HepG2 (cell line): ENCODE measurements around the gene SLC5A4. TPM values are rescaled to one million over a fixed set of nuclear protein-coding genes. Genes with fewer than 3 reads are reported as not detected.

Experiments
- ATAC-seq: fragments of 200-7000 bp; cut with Tn5 transposase; 3 replicates; pipeline ENCODE4 v1.9.1; 2020; ENCODE audit warnings: mild to moderate bottlenecking, moderate library complexity
- BruUV-seq: library from RNA; stranded (reverse); fragments of 400-500 nt; replicated peaks from 2 replicates; lab custom pipeline; 2021; lab: Mats Ljungman, UMichigan
- CTCF ChIA-PET: fragments of 300-600 bp; formaldehyde crosslinking; extraction: SDS; loops from one replicate; lab custom pipeline; 2021; ENCODE audit warnings: low total read pairs, inconsistent platforms, low intra/inter-chr PET ratio; lab: Yijun Ruan, JAX
- POLR2A ChIA-PET: fragments of 350-600 bp; sonication (Branson Sonifier 250); formaldehyde crosslinking; loops from one replicate; lab custom pipeline; 2020; ENCODE audit warnings: antibody characterized with exemption, inconsistent platforms; lab: Yijun Ruan, JAX
- DNase-seq: peaks from one replicate; pipeline ENCODE4 v3.0.0-alpha.2; 2015; ENCODE audit warnings: low spot score
- FAIRE-seq: peaks from 3 replicates; lab custom pipeline; 2011; peaks lifted over from hg19 to GRCh38; lab: Jason Lieb, UNC
- H2AFZ ChIP-seq: one replicate; pipeline ENCODE4 v1.6.1; 2011; ENCODE audit warnings: low read length, inconsistent platforms
- H3K27ac ChIP-seq: fragments of 300-600 bp; 3 replicates; pipeline ENCODE4 v1.8.0; 2011; ENCODE audit warnings: mixed run types, mild to moderate bottlenecking, mixed read lengths, low read length, inconsistent platforms; ENCODE audit not compliant: insufficient read depth; ENCODE audit errors: extremely low read length
- H3K27me3 ChIP-seq, 2 experiments: fragments of 200-600 bp in 1 of 2; 2 replicates in 1 of 2; 3 replicates in 1 of 2; pipeline versions ENCODE4 v1.6.0 to v1.8.0; 2011; ENCODE audit warnings: low read length in 2 of 2, mild to moderate bottlenecking in 2 of 2, moderate library complexity in 2 of 2, inconsistent platforms in 1 of 2; ENCODE audit not compliant: insufficient read depth in 2 of 2, control insufficient read depth in 1 of 2
- H3K36me3 ChIP-seq, 2 experiments: fragments of 200-600 bp in 1 of 2; replicated peaks in 1 of 2; 2 replicates in 1 of 2; 3 replicates in 1 of 2; pipeline versions ENCODE4 v1.5.1 to v1.8.0; 2011; ENCODE audit warnings: low read length in 2 of 2, inconsistent platforms in 1 of 2; ENCODE audit not compliant: insufficient read depth in 2 of 2, control insufficient read depth in 1 of 2
- H3K4me1 ChIP-seq: 2 replicates; pipeline ENCODE4 v1.5.1; 2012; ENCODE audit warnings: low read length, inconsistent platforms; ENCODE audit not compliant: insufficient read depth
- H3K4me2 ChIP-seq: 2 replicates; pipeline ENCODE4 v1.6.0; 2011; ENCODE audit warnings: low read depth, low read length, inconsistent platforms
- H3K4me3 ChIP-seq, 3 experiments: fragments of 200-600 bp in 1 of 3; sonication (generic), shearing (Covaris generic) in 1 of 3; replicated peaks in 1 of 3; 2 replicates each; pipeline ENCODE4 v1.5.1; 2011 to 2016; ENCODE audit warnings: low read length in 3 of 3, inconsistent platforms in 2 of 3, low read depth in 2 of 3, mild to moderate bottlenecking in 2 of 3, control low read depth in 1 of 3, mixed read lengths in 1 of 3; ENCODE audit not compliant: insufficient read depth in 1 of 3
- H3K79me2 ChIP-seq: one replicate; pipeline ENCODE4 v1.6.1; 2011; ENCODE audit warnings: low read length, inconsistent platforms; ENCODE audit not compliant: insufficient read depth
- H3K9ac ChIP-seq: 2 replicates; pipeline ENCODE4 v1.6.0; 2011; ENCODE audit warnings: mild to moderate bottlenecking, low read depth, low read length, inconsistent platforms; ENCODE audit not compliant: insufficient read depth
- H3K9me3 ChIP-seq: 2 replicates; pipeline ENCODE4 v1.5.1; 2012; ENCODE audit warnings: mild to moderate bottlenecking, low read length
- H4K20me1 ChIP-seq: 2 replicates; pipeline ENCODE4 v1.6.0; 2011; ENCODE audit warnings: inconsistent platforms, mild to moderate bottlenecking, low read length, moderate library complexity; ENCODE audit not compliant: insufficient read depth
- CAMTA2 ChIP-seq: sonication (generic); formaldehyde crosslinking; IDR thresholded peaks from 2 replicates; pipeline ENCODE4 v1.4.0; 2020; ENCODE audit warnings: mild to moderate bottlenecking, missing genetic modification reagents, borderline replicate concordance
- CBX5 ChIP-seq: sonication (generic); formaldehyde crosslinking; IDR thresholded peaks from 2 replicates; pipeline ENCODE4 v1.4.0; 2020; ENCODE audit warnings: missing genetic modification reagents, borderline replicate concordance
- FOXA1 ChIP-seq, 2 experiments: fragments of 450-650 bp in 1 of 2; sonication (generic) in 1 of 2; formaldehyde crosslinking in 1 of 2; IDR thresholded peaks; 2 replicates each; pipeline versions ENCODE4 v1.4.0 to v1.6.1; 2016 to 2020; ENCODE audit warnings: missing genetic modification reagents in 1 of 2
- JUND ChIP-seq: sonication (generic); formaldehyde crosslinking; IDR thresholded peaks from 2 replicates; pipeline ENCODE4 v1.8.0; 2022; ENCODE audit warnings: mild to moderate bottlenecking, missing genetic modification reagents
- MAF1 ChIP-seq: sonication (generic); formaldehyde crosslinking; IDR thresholded peaks from 2 replicates; pipeline ENCODE4 v1.5.0; 2020; ENCODE audit warnings: missing genetic modification reagents, borderline replicate concordance
- MTA3 ChIP-seq: sonication (generic); formaldehyde crosslinking; IDR thresholded peaks from 2 replicates; pipeline ENCODE4 v1.4.0; 2020; ENCODE audit warnings: missing genetic modification reagents
- NR1H2 ChIP-seq: sonication (generic); formaldehyde crosslinking; IDR thresholded peaks from 2 replicates; pipeline ENCODE4 v1.8.1; 2022; ENCODE audit warnings: low read depth, missing genetic modification reagents, borderline replicate concordance
- PAX8 ChIP-seq: sonication (generic); formaldehyde crosslinking; IDR thresholded peaks from 2 replicates; pipeline ENCODE4 v1.8.0; 2022; ENCODE audit warnings: mild to moderate bottlenecking, missing genetic modification reagents, borderline replicate concordance
- TAF15 ChIP-seq: fragments of 200-400 bp; formaldehyde crosslinking; IDR thresholded peaks from one replicate; pipeline ENCODE4 v1.6.1; 2018; ENCODE audit warnings: mild to moderate bottlenecking, low read depth, low read length; ENCODE audit not compliant: poor library complexity, severe bottlenecking
- ZBTB7A ChIP-seq: sonication (generic); formaldehyde crosslinking; IDR thresholded peaks from 2 replicates; pipeline ENCODE4 v1.8.0; 2022; ENCODE audit warnings: mild to moderate bottlenecking, missing genetic modification reagents
- ZFP37 ChIP-seq: sonication (generic); formaldehyde crosslinking; IDR thresholded peaks from 2 replicates; pipeline ENCODE4 v1.4.0; 2020; ENCODE audit warnings: missing genetic modification reagents, borderline replicate concordance
- ZNF282 ChIP-seq: fragments of 450-650 bp; IDR thresholded peaks from 2 replicates; pipeline ENCODE4 v1.6.1; 2018; ENCODE audit not compliant: partially characterized antibody
- ZNF776 ChIP-seq: sonication (generic); formaldehyde crosslinking; IDR thresholded peaks from 2 replicates; pipeline ENCODE4 v1.4.0; 2020; ENCODE audit warnings: mild to moderate bottlenecking, missing genetic modification reagents
- ZNF83 ChIP-seq: sonication (generic); formaldehyde crosslinking; IDR thresholded peaks from 2 replicates; pipeline ENCODE4 v1.4.0; 2020; ENCODE audit warnings: missing genetic modification reagents, mild to moderate bottlenecking, borderline replicate concordance
- ZNF878 ChIP-seq: sonication (generic); formaldehyde crosslinking; IDR thresholded peaks from 2 replicates; pipeline ENCODE4 v1.8.1; 2023; ENCODE audit warnings: mild to moderate bottlenecking, missing genetic modification reagents, moderate library complexity
- WGBS: methylation state at CpG from one replicate; pipeline ENCODE4 v1.1.6; 2017; ENCODE audit warnings: low lambda C conversion rate; 5-methylcytosine and 5-hydroxymethylcytosine counted together
- in situ Hi-C: cut with HindIII; loops from 2 replicates; pipeline ENCODE4 v1.10.0; 2017; ENCODE audit warnings: low pct_unique_long_range_greater_than_20kb; ENCODE audit not compliant: extremely low pct_ligation_motif_present
- intact Hi-C: fragments of 100-400 bp; cut with micrococcal nuclease; formaldehyde crosslinking; loops from one replicate; pipeline ENCODE4 v1.10.0; 2022; ENCODE audit not compliant: unreplicated experiment
- polyA plus RNA-seq, 8 experiments: library from polyadenylated mRNA; depleted of rRNA in 3 of 8; stranded (reverse) in 7 of 8; unstranded in 1 of 8; fragments of >200 nt; fragmentation: Illumina TruSeq in 4 of 8; extraction: Trizol in 4 of 8; gene quantifications; 2 replicates each; pipeline versions ENCODE4 v1.2.1 to v1.2.3, GENCODE V29; 2011 to 2016; ENCODE audit warnings: low read depth in 4 of 8, missing spikeins in 1 of 8, mixed read lengths in 1 of 8; ENCODE audit not compliant: insufficient read depth in 1 of 8
- total RNA-seq, 5 experiments: library from RNA; depleted of rRNA; stranded (reverse); fragments of >200 nt; fragmentation: Illumina TruSeq; extraction: Trizol; gene quantifications; 2 replicates each; pipeline ENCODE4 v1.2.3, GENCODE V29; 2016; ENCODE audit warnings: low read depth in 1 of 5
- TF ChIP-seq, protein P1 (sequence below): IDR thresholded peaks from 2 replicates; pipeline ENCODE4 v1.6.1; 2016; ENCODE audit warnings: missing compliant biosample characterization, missing genetic modification reagents, borderline replicate concordance
- TF ChIP-seq, protein P2 (sequence below): sonication (generic); formaldehyde crosslinking; IDR thresholded peaks from 2 replicates; pipeline ENCODE4 v1.5.0; 2020; ENCODE audit warnings: missing genetic modification reagents

The SLC5A4 gene
- total and polyA plus RNA-seq, 2 of the 13 experiments (the other 11 are each of a cell fraction or from before 2014, with no cell fraction given): not detected

DNA sequence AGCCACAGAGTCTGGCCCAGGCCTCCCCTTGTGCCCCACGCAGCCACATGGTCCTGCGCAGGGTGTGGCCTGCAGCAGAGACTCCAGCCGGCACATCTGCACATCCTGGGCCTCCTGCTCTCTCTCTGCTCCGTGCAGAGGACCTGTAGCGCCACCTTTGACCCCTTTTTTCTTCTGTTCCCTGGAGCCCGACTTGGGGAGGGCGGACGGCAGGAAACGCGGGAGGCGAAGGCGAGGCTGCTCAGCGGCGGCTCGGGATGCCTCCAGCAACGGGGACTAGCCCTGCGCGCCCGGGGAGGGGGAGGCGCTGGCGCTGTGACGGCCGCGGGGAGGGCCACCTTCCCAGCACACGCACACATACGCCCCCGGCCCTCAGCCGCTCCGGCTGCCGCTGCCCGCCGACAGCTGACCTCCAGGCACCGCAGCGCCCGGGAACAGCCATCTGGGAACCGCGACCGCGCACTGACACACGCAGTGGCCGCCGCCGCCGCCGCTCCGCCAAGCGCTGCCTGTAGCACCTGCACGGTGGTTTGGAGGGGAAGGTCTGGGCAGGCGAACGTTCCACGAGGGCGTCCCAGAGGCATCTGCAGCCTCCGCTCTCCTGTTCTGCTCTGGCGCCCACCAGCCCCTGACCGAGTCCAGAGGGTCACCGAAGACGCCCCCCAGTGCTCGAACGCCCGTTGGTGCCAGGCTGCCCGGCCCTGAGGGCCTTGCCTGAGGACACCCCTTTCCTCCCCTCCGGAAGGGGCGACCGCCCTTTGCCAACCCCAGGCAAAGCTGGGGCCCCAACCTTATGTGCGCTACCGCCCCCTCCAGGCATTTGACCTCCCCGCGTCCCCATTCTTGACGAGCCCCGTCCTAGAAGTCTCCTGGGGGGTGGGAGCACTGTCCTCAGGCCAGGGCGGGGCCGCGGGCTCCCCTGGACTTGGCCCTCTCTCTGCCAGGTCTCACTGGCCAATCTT is 79.2 kb downstream of the SLC5A4 start:
- H3K9ac ChIP-seq: no peak overlapping the region
- no peak for FAIRE-seq
- BruUV-seq: no TSS peak

DNA sequence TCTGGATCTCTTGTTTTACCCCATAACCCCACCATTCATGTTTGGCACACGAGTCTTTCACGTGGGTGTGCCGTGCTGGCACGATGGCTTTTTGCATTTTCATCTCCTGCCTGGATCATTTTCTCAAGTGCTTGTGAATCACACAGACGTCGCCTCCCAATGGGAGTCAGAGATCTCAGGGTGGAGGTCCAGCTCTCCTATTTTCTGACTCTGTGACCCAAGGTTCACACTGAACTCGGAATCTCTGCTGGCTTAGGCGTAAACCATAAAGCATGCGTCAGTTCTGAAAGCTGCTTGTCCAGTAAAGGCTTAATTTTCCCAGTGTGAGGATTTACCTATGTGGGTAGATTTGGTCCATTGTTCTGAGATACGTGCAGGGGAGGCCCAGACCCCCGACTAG is 80.0 kb downstream of the SLC5A4 start:
- H3K36me3 ChIP-seq: no peaks in the 10 kb centered on the region
- no TSS peak for BruUV-seq
- H3K4me2 ChIP-seq: no peak overlapping the region
- no peak for FAIRE-seq
- no peak overlapping the region for H3K4me3 ChIP-seq
- no peak overlapping the region for H3K9ac ChIP-seq
- DNase-seq: no peak
- POLR2A ChIA-PET: no interaction called here
- no peak overlapping the region for H3K27ac ChIP-seq
- H2AFZ ChIP-seq: no peak overlapping the region
- no peaks in the 10 kb centered on the region for H3K4me1 ChIP-seq
- H3K79me2 ChIP-seq: no peaks in the 10 kb centered on the region
- peaks cover 1 to 30% of the 10 kb centered on the region in 2 experiments; a peak in 4 of 5 replicates for H3K27me3 ChIP-seq
- WGBS: 29% methylated on average over 9 of the region's 11 CpGs
- CTCF ChIA-PET: no interaction called here
- intact Hi-C loops: no loop called here
- no peak for ATAC-seq
- in situ Hi-C loops: no loop called here
- no peak for TF ChIP-seq MAF1 (CRISPR knock-in tag)
- no peak for TF ChIP-seq JUND (CRISPR knock-in tag)
- no peak for TF ChIP-seq FOXA1 (IDR thresholded peaks at IDR 0.05)
- no peak for TF ChIP-seq FOXA1 (CRISPR knock-in tag; IDR thresholded peaks at IDR 0.05)
- no peak for TF ChIP-seq CBX5 (CRISPR knock-in tag)
- no peak for TF ChIP-seq NR1H2
- TF ChIP-seq PAX8: no peak
- no peak for TF ChIP-seq TAF15
- TF ChIP-seq ZFP37: no peak
- TF ChIP-seq CAMTA2: no peak
- TF ChIP-seq, protein P1, sequence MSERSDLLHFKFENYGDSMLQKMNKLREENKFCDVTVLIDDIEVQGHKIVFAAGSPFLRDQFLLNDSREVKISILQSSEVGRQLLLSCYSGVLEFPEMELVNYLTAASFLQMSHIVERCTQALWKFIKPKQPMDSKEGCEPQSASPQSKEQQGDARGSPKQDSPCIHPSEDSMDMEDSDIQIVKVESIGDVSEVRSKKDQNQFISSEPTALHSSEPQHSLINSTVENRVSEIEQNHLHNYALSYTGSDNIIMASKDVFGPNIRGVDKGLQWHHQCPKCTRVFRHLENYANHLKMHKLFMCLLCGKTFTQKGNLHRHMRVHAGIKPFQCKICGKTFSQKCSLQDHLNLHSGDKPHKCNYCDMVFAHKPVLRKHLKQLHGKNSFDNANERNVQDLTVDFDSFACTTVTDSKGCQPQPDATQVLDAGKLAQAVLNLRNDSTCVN: no peak
- TF ChIP-seq ZNF83: no peak
- H4K20me1 ChIP-seq: no peaks in the 10 kb centered on the region; the same call in 1 of the 2 replicates
- H3K9me3 ChIP-seq: no peaks in the 10 kb centered on the region

More for the DNA sequence above, 79.2 kb downstream of the SLC5A4 start:
- Histone ChIP-seq H3K4me3 (no peak overlapping the region), H3K4me2 (no peak overlapping the region), H3K4me1 (no peaks in the 10 kb centered on the region), H4K20me1 (no peaks in the 10 kb centered on the region; the same call in 1 of the 2 replicates), H3K79me2 (no peaks in the 10 kb centered on the region), H3K36me3 (no peaks in the 10 kb centered on the region), H3K9me3 (no peaks in the 10 kb centered on the region), H3K27ac (no peak overlapping the region), H2AFZ (no peak overlapping the region), H3K27me3 (peaks cover 1 to 37% of the 10 kb centered on the region in 2 experiments; a peak in 3 of 5 replicates)
- WGBS: 54% methylated on average over 32 of the region's 73 CpGs
- ChIA-PET POLR2A (no interaction called here), CTCF (no interaction called here)
- no peak for ATAC-seq
- TF ChIP-seq ZNF282 (no peak), ZBTB7A (CRISPR knock-in tag) (no peak), ZNF776 (CRISPR knock-in tag) (no peak), MTA3 (CRISPR knock-in tag) (no peak), ZNF878 (CRISPR knock-in tag) (no peak)
- TF ChIP-seq, protein P2, sequence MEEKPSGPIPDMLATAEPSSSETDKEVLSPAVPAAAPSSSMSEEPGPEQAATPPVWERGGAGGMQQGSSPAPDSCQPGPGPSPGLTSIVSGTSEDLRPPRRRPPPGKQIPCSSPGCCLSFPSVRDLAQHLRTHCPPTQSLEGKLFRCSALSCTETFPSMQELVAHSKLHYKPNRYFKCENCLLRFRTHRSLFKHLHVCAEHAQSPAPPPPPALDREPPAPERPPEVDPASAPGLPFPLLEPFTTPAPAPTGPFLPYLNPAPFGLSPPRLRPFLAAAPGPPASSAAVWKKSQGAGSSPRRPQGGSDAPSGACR (CRISPR knock-in tag): no peak
- no peak for DNase-seq
- in situ Hi-C loops: no loop called here
- intact Hi-C loops: no loop called here
